ENCODE results near the gene PCBP3. TPM values are rescaled to one million over a fixed set of nuclear protein-coding genes. Genes with fewer than 3 reads are reported as not detected.

The PCBP3 gene
- polyA plus RNA-seq, 3 donors: 1.7 to 2.5 (median 2.4) TPM

- no peak for DNase-seq (ENCODE audit: extremely low read depth in 1 of 11, low read depth in 9 of 11, low spot score in 4 of 11)
Measured at GRCh38 chr21:45900034-45900868, 256.7 kb downstream of the PCBP3 start.

- DNase-seq (ENCODE audit: extremely low read depth in 1 of 11, low read depth in 9 of 11, low spot score in 4 of 11): no peak
Measured at GRCh38 chr21:45901061-45901690, 257.7 kb downstream of the PCBP3 start.

GRCh38 chr21:45902292-45902995, 258.9 kb downstream of the PCBP3 start:
- DNase-seq (ENCODE audit: extremely low read depth in 1 of 11, low read depth in 9 of 11, low spot score in 4 of 11): no peak

GRCh38 chr21:45905196-45905595, 261.7 kb downstream of the PCBP3 start:
- no peak for DNase-seq (ENCODE audit: extremely low read depth in 1 of 11, low read depth in 9 of 11, low spot score in 4 of 11)

- no peak for DNase-seq (ENCODE audit: extremely low read depth in 1 of 11, low read depth in 9 of 11, low spot score in 4 of 11)
Measured at GRCh38 chr21:45906196-45906805, 262.8 kb downstream of the PCBP3 start.

GRCh38 chr21:45906859-45907258, 263.3 kb downstream of the PCBP3 start:
- DNase-seq (ENCODE audit: extremely low read depth in 1 of 11, low read depth in 9 of 11, low spot score in 4 of 11): no peak

GRCh38 chr21:45908536-45909237, 265.2 kb downstream of the PCBP3 start:
- DNase-seq (ENCODE audit: extremely low read depth in 1 of 11, low read depth in 9 of 11, low spot score in 4 of 11): no peak

GRCh38 chr21:45909238-45909988, 265.9 kb downstream of the PCBP3 start:
- no peak for DNase-seq (ENCODE audit: extremely low read depth in 1 of 11, low read depth in 9 of 11, low spot score in 4 of 11)

- DNase-seq (ENCODE audit: extremely low read depth in 1 of 11, low read depth in 9 of 11, low spot score in 4 of 11): no peak
Measured at GRCh38 chr21:45910155-45910547, 266.6 kb downstream of the PCBP3 start.

- DNase-seq (ENCODE audit: extremely low read depth in 1 of 11, low read depth in 9 of 11, low spot score in 4 of 11): no peak
Measured at GRCh38 chr21:45910548-45911221, 267.2 kb downstream of the PCBP3 start.

- no peak for DNase-seq (ENCODE audit: extremely low read depth in 1 of 11, low read depth in 9 of 11, low spot score in 4 of 11)
Measured at GRCh38 chr21:45911806-45912325, 268.3 kb downstream of the PCBP3 start.

- no peak for DNase-seq (ENCODE audit: extremely low read depth in 1 of 11, low read depth in 9 of 11, low spot score in 4 of 11)
Measured at GRCh38 chr21:45912611-45913417, 269.3 kb downstream of the PCBP3 start.

GRCh38 chr21:45913418-45913765, 269.9 kb downstream of the PCBP3 start:
- DNase-seq (ENCODE audit: extremely low read depth in 1 of 11, low read depth in 9 of 11, low spot score in 4 of 11): no peak

- DNase-seq (ENCODE audit: extremely low read depth in 1 of 11, low read depth in 9 of 11, low spot score in 4 of 11): no peak
Measured at GRCh38 chr21:45913886-45914285, 270.4 kb downstream of the PCBP3 start.

- no peak for DNase-seq (ENCODE audit: extremely low read depth in 1 of 11, low read depth in 9 of 11, low spot score in 4 of 11)
Measured at GRCh38 chr21:45914321-45914845, 270.9 kb downstream of the PCBP3 start.

- no peak for DNase-seq (ENCODE audit: extremely low read depth in 1 of 11, low read depth in 9 of 11, low spot score in 4 of 11)
Measured at GRCh38 chr21:45916011-45916840, 272.7 kb downstream of the PCBP3 start.
